NB4 (cell line): ENCODE results near the gene PAK1.
A peak's percentile ranks its signal among the peaks of the same experiment; 100 is the strongest.

Source experiments
- DNase-seq: peaks from one replicate; pipeline ENCODE4 v3.0.0; 2010; ENCODE audit warnings: low read depth
- H3K4me3 ChIP-seq: one replicate; pipeline ENCODE4 v1.5.1; 2011; ENCODE audit warnings: mild to moderate bottlenecking, low read depth, low read length, moderate library complexity
- MYC ChIP-seq: IDR thresholded peaks from 2 replicates; pipeline ENCODE4 v1.6.1; 2011; ENCODE audit warnings: low read depth, low read length
- POLR2A ChIP-seq: IDR thresholded peaks from 2 replicates; pipeline ENCODE4 v1.6.1; 2011; ENCODE audit warnings: mild to moderate bottlenecking; ENCODE audit not compliant: insufficient read length; ENCODE audit errors: extremely low read depth
- TF ChIP-seq, protein P1 (sequence below): IDR thresholded peaks from one replicate; pipeline ENCODE4 v1.5.1; 2012; ENCODE audit warnings: low read depth, low read length
- TF ChIP-seq, protein P2 (sequence below): IDR thresholded peaks from 2 replicates; pipeline ENCODE4 v1.6.1; 2011; ENCODE audit warnings: low read depth, low read length

The PAK1 gene

DNA sequence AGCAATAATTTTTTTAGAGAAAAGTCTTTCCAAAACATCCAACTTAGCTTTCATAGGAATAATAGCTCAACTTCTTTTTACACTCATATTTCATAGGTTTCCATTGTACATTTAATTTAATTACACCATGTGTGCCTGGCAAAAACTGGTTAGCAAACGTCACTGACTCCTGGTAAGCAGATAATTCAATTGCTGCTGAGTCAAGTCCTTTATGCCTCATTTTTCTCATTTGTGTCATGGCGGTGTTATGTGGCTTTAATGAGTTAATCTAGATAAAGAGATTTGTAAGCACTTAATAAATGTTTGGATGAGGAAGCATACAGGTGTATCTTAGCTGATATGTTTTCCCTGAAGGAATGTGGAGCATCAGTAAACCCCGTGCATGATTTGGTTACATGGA, 41.2 kb upstream of the PAK1 start:
- DNase-seq: no peak
- TF ChIP-seq MYC (no peak), POLR2A (no peak)
- TF ChIP-seq, protein P1, sequence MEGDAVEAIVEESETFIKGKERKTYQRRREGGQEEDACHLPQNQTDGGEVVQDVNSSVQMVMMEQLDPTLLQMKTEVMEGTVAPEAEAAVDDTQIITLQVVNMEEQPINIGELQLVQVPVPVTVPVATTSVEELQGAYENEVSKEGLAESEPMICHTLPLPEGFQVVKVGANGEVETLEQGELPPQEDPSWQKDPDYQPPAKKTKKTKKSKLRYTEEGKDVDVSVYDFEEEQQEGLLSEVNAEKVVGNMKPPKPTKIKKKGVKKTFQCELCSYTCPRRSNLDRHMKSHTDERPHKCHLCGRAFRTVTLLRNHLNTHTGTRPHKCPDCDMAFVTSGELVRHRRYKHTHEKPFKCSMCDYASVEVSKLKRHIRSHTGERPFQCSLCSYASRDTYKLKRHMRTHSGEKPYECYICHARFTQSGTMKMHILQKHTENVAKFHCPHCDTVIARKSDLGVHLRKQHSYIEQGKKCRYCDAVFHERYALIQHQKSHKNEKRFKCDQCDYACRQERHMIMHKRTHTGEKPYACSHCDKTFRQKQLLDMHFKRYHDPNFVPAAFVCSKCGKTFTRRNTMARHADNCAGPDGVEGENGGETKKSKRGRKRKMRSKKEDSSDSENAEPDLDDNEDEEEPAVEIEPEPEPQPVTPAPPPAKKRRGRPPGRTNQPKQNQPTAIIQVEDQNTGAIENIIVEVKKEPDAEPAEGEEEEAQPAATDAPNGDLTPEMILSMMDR: no peak
- TF ChIP-seq, protein P2, sequence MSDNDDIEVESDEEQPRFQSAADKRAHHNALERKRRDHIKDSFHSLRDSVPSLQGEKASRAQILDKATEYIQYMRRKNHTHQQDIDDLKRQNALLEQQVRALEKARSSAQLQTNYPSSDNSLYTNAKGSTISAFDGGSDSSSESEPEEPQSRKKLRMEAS: no peak
- no peak overlapping the region for H3K4me3 ChIP-seq

DNA sequence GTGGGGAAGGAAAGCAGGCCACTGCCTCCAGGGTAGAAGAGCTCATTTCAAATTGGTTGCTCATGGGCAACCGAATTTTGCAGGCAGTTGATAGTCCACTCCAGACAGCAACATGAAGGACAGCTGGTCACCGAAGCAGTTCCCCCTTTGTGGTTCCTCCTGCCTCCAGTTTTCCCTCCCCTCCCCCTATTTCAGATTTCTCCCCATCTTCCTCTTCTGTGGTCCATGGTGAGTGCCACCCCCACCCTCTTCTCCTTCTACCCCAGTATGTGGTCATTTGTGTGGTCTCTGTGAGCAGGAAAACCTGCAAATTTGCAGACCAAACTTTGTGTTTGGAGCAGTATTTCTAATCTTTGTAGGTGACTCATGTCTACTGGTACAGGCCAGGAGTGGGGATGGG, 38.2 kb upstream of the PAK1 start:
- TF ChIP-seq, protein P2: peak; percentile 46; the same call in 1 of the 2 replicates
- TF ChIP-seq POLR2A: no peak
- TF ChIP-seq MYC: peak; percentile 28; the same call in 1 of the 2 replicates
- peak; percentile 96 for DNase-seq
- H3K4me3 ChIP-seq: no peak overlapping the region

DNA sequence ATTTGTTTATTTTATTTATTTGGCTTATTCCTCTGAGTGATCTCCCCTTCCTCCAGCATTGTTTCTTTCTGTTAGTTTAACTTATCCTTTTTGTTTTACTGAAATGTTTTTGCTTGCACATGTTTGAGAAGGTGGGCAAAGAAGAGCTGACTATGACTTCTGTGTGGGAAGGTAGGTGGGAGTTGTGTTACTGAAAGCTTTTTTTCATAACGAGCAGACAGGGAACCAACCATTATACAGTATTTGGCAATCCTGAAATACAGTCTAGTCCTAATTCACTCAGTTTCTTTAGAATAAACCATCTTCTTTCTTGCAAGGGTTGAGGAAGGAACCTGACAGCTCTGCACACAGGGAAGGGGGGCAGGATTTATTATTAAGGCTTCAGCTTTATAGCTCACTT, 37.0 kb upstream of the PAK1 start:
- TF ChIP-seq POLR2A (no peak), MYC (no peak)
- TF ChIP-seq, protein P2: no peak
- TF ChIP-seq, protein P1: no peak
- H3K4me3 ChIP-seq: no peak overlapping the region
- peak; percentile 36 for DNase-seq

- no peak for TF ChIP-seq MYC
- TF ChIP-seq, protein P1: no peak
- no peak for TF ChIP-seq POLR2A
- DNase-seq: no peak
- H3K4me3 ChIP-seq: no peak overlapping the region
These were observed 36.2 kb upstream of the PAK1 start for GRCh38 chr11:77510095-77510494.

GRCh38 chr11:77508019-77508418, 34.1 kb upstream of the PAK1 start:
- TF ChIP-seq POLR2A (no peak), MYC (no peak)
- TF ChIP-seq, protein P1: no peak
- TF ChIP-seq, protein P2: no peak
- no peak for DNase-seq
- no peak overlapping the region for H3K4me3 ChIP-seq

DNA sequence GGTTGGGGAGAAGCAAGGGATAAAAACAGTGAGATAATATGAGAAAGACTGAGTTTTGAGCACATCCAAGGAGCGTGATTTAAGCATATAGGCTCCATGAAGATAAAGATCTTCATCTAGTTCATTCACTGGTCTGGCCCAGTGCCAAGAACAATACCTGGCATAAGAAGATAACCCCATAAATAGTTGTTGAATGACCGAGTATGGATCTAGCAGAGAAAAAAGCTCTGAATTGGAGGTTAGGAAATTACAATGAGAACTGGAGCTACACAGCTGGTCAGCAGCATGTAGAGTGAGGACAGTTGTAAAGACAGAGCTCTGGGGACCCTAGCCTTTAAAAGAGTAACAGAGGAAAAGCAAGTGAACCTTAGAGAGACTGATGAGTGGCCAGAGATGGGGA, 33.0 kb upstream of the PAK1 start:
- DNase-seq: no peak
- TF ChIP-seq, protein P2: no peak
- TF ChIP-seq, protein P1: no peak
- no peak for TF ChIP-seq POLR2A
- TF ChIP-seq MYC: no peak
- H3K4me3 ChIP-seq: no peak overlapping the region
